Measurements from ENCODE around the gene ALPK3. TPM values are rescaled to one million over a fixed set of nuclear protein-coding genes. Genes with fewer than 3 reads are reported as not detected.

The ALPK3 gene
- total RNA-seq, 1 donor from 2014 or later = 13.5 TPM

GRCh38 chr15:84846269-84846668 is 29.1 kb downstream of the ALPK3 start:
- DNase-seq (ENCODE audit: low read depth, low spot score) = no peak

DNA sequence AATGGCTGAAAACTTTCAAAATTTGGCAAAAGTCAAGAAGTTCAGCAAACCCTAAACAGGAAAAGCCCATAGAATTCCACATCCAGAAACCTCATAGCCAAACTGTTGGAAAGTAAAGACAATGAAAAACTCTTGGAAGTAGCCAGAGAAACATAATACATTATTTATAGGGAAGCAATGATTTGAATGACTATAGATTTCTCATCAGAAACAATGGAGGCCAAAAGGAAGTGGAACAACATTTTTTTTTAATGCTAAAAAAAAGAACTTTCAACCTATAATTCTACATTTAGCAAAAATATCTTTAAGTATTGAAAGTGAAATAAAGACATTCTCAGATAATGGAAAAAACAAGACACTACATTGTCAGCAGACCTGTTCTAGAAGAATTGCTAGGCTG is 30.2 kb downstream of the ALPK3 start:
- no peak for DNase-seq (ENCODE audit: low read depth, low spot score)

DNA sequence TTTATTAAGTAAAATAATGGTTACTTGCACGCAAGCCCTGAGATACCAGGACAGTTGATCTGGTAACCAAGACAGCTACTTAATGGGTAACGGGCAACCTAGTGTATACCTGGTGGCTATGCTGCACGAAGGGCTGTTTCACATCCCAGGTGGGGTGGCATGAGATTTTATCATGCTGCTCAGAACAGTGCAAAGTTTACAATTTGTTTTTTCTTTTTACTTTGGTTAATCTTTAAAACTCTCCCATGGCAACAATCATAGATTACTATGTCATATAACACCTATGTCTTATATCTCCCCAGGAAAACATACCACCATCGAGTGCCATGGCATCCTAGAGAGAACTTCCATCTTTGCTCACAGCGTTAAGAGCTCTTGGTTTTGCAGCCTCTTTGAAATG is 35.1 kb downstream of the ALPK3 start:
- no peak for DNase-seq (ENCODE audit: low read depth, low spot score)

- DNase-seq (ENCODE audit: low read depth, low spot score) = no peak
Observed at GRCh38 chr15:84855136-84855535, 38.0 kb downstream of the ALPK3 start.

DNA sequence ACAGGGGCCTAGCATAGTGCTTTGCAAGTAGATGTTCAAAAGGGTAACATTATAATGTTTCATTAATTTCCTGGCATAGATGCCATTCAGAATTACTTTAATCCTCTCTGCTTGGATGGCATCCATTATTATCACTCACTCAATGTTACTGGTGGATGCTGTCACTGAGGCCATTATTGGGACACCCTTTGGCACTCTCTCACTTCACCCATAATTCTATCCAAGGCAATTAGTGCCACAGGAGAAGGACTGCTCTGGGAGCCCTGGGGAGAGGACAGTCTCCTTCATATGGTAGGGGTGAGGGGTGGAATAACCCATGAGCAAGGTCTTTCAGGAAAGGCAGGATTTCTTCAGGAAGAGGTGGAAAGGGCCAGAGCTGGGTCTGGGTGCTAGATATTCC is 38.6 kb downstream of the ALPK3 start:
- DNase-seq (ENCODE audit: low read depth, low spot score) = no peak

DNA sequence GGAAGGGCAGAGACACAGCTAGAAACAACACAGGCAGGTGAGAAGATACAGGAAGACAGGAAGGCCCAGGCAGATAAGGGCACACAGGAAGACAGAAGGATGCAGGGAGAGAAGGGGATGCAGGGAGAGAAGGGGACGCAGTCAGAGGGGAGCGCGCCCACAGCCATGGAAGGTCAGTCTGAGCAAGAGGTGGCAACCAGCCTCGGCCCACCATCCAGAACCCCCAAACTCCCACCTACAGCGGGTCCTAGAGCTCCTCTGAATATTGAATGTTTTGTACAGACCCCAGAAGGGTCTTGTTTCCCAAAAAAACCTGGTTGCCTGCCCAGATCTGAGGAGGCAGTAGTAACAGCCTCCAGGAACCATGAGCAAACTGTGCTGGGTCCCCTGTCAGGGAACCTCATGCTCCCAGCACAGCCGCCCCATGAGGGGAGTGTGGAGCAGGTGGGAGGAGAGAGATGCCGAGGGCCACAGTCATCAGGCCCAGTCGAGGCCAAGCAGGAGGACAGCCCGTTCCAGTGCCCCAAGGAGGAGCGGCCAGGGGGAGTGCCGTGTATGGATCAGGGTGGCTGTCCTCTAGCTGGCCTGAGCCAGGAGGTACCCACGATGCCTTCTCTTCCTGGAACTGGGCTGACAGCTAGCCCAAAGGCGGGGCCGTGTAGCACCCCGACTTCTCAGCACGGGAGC is 39.7 kb downstream of the ALPK3 start:
- DNase-seq (ENCODE audit: low read depth, low spot score) = no peak

DNA sequence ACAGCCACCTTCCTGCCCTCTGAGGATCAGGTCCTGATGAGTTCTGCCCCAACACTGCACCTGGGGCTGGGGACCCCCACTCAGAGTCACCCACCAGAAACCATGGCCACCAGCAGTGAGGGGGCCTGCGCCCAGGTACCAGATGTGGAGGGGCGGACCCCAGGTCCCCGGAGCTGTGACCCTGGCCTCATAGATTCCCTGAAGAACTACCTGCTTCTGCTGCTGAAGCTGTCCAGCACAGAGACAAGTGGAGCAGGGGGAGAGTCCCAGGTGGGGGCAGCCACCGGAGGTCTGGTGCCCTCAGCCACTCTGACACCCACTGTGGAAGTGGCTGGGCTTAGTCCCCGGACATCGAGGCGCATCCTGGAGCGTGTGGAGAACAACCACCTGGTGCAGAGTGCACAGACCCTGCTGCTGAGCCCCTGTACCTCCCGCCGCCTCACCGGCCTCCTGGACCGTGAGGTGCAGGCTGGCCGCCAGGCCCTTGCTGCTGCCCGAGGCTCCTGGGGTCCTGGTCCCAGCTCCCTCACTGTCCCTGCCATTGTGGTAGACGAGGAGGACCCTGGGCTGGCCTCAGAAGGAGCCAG is 40.4 kb downstream of the ALPK3 start:
- DNase-seq (ENCODE audit: low read depth, low spot score) = no peak

GRCh38 chr15:84858231-84858630 is 41.1 kb downstream of the ALPK3 start:
- no peak for DNase-seq (ENCODE audit: low read depth, low spot score)

- no peak for DNase-seq (ENCODE audit: low read depth, low spot score)
Observed at GRCh38 chr15:84859144-84859543, 42.0 kb downstream of the ALPK3 start.

DNA sequence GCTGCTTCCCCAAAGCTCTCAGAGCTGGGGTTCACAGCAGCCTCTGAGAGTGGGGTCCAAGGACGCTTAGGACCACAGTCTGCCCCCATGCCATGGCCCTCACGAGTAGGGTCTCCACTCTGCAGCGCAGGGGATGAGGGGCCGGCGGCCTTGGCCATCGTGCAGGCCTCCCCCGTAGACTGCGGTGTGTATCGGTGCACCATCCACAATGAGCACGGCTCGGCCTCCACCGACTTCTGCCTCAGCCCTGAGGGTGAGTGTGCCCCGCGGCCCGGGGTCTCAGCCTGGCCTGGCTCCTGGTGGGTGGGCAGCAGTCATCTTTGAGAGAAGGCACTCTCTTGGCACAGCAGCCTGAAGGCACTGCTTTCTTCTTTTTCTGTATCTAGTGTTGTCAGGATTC is 42.5 kb downstream of the ALPK3 start:
- DNase-seq (ENCODE audit: low read depth, low spot score) = no peak

DNA sequence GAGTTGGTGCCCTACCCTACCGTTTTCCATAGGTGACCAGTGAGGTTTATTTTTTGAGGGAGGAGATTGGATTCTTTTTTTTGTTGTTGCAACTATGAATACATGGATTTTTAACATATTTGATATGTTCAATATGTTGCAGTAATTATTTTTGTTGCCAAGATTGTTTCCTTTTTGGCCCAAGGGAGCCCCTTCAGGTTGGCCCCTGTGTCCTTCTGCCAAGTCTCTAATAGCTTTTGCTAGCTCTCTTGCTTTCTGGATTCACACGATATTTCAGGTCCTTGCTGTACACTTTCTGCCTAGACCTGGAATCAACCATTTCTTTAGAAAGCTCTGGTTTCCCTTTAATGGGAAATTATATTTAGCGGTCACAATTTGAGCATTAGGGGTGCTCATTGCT is 44.6 kb downstream of the ALPK3 start:
- no peak for DNase-seq (ENCODE audit: low read depth, low spot score)

GRCh38 chr15:84862214-84862975 is 45.2 kb downstream of the ALPK3 start:
- DNase-seq (ENCODE audit: low read depth, low spot score) = no peak

DNA sequence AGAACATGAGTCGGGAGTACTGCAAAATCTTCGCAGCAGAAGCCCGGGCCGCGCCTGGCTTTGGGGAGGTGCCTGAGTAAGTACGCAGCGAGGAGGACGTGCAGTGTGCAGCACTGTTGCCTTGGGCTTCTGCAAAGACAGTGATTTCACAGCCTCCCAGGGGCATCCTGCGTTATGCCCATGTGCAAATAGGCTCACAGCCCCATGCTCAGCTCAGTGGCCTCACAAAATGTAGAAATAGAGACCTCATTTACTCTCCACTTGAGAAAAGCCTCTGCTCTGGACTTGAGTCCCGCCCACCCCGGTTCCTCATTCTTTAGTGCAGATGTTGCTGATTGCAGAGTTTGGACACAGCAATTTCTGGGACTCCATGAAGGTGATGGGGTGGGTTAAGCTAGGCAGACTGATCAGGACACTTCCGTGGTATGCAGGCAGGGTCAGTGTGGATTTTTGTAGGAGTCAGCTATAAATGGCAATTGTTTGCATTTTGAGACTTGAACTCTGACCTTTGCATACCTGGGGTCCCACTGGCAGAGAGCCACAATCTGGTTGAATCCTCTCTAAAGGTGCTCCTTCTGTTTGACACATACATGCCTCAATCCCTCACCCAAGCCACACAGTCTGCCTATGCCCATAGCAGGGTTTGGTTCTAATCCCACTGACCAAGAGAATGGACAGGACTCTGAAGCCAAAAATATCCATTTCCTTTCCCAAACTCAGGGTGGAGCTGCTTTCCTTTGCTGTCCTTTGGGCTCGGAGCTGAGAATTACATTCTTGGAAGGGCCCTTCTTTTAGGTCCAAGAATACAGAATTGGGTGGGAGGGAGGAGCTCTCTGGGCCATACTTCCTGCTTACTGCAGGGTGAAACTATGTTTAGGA is 46.6 kb downstream of the ALPK3 start:
- DNase-seq (ENCODE audit: low read depth, low spot score) = no peak

DNA sequence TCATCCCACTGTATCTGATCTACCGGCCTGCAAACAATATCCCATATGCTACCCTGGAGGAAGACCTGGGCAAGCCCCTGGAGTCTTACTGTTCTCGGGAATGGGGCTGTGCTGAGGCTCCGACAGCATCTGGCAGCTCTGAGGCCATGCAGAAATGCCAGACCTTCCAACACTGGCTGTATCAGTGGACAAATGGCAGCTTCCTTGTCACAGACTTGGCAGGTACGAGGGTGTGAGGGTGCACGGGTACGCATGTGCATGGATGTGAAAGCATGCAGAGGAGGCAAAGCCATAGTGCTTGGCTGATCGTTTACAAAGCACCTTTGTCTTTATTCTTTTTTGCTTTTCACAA is 47.3 kb downstream of the ALPK3 start:
- no peak for DNase-seq (ENCODE audit: low read depth, low spot score)

DNA sequence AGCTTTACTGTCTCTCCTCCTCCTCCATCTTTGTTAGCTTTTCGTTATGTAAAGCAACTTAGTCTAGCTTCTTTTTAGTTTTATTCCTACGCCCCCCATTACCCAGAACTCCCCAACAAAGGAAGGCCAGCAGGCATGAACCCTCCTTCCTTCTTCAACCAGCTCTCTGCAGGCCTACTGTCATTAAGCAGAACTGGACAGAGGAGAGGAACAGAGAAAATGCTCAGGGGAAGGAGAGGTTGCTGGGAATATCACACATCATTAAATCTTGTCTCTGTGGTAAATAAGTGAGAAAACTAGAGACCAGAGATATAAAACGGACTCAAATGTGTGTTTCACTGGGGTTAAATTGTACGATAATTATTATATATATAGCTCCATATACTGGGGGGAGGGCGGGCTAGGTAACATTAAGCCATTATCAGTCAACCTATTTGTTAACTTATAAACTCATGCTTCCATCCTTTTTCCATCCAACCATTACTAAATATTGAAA is 48.0 kb downstream of the ALPK3 start:
- DNase-seq (ENCODE audit: low read depth, low spot score) = no peak

GRCh38 chr15:84868037-84868880 is 51.1 kb downstream of the ALPK3 start:
- no peak for DNase-seq (ENCODE audit: low read depth, low spot score)

- no peak for DNase-seq (ENCODE audit: low read depth, low spot score)
Observed at GRCh38 chr15:84869510-84869909, 52.4 kb downstream of the ALPK3 start.

DNA sequence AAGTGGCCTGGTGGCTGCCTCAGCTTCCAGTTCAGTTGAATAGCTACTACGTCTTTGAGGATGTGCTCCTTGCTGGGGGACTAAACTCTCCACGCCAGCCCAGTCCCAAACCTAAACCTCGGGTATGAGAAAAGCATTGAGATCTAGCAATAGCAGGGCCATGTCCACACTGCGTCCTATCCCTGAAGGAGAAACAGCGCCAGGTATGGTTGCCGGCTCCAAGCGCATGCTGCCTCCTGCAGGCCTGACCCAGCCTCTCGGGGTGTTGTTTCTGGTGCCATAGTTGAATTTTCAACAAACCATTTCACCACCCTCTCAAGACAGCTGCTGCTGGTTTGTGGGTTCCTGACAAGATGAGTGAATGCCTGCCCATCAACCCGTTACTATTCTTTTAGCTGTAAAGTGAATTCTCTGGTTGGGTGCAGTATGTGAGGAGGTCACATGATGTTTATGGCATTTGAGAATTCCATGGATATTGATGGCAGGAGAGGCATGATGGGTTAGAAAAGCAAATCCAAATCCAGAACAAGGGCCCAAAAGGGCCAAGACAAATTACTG is 54.4 kb downstream of the ALPK3 start:
- DNase-seq (ENCODE audit: low read depth, low spot score) = no peak

DNA sequence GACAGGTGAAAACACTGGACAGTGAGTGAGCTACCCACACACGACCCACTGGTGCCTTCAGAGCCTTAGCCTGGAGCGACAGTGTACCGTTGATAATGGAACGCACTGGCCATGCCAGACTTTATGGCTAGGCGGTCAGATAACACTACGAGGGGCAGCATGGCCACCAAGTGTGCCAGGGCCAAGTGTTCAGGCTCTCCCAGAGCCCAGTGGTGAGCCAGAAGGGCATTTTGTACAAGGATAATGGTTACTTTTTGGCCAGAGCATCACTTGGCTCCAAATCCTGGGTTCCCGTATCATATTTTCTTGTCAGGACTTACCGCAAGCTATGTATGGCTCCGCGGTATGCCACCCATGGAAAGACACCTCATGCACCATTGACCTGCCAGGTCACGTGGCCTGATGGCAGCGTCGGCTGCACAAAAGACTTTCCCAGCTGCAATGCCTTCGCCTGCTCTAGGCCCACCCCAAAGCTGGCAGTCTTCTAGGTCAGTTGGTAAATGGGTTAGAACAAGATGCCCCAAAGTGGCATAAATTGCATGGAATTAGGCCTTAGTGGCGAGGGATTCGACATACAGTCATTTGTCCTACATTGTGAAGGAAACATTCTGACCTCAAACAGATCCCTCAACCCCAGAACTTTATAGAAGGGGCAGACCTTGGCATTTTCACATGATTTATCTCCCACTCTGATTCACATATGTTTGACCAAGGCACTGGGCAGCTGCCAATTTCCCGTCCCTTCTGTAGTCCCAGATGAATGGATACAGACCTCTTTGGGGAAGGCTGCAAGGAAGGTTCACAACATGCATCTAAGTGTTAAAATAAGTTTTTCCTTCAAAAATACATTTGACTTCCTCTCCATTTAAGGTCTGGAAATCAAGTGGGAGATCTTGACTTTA is 55.1 kb downstream of the ALPK3 start:
- no peak for DNase-seq (ENCODE audit: low read depth, low spot score)
